ENCODE data around the gene TNS1.

Gene TNS1

GRCh38 chr2:217955881-217956493, 46.8 kb downstream of the TNS1 start:
- no peak for DNase-seq

- DNase-seq = no peak
These were observed 47.6 kb downstream of the TNS1 start for GRCh38 chr2:217954971-217955740.

- no peak for DNase-seq
These were observed 48.3 kb downstream of the TNS1 start for GRCh38 chr2:217954469-217954868.

GRCh38 chr2:217954051-217954450, 48.7 kb downstream of the TNS1 start:
- no peak for DNase-seq

GRCh38 chr2:217953531-217953932, 49.3 kb downstream of the TNS1 start:
- DNase-seq = no peak

GRCh38 chr2:217953011-217953481, 49.7 kb downstream of the TNS1 start:
- no peak for DNase-seq

GRCh38 chr2:217952409-217952808, 50.4 kb downstream of the TNS1 start:
- DNase-seq = no peak

GRCh38 chr2:217951521-217952247, 51.1 kb downstream of the TNS1 start:
- no peak for DNase-seq

- DNase-seq = no peak
These were observed 51.7 kb downstream of the TNS1 start for GRCh38 chr2:217951091-217951490.

- no peak for DNase-seq
These were observed 52.4 kb downstream of the TNS1 start for GRCh38 chr2:217950401-217950871.

GRCh38 chr2:217949447-217949846, 53.3 kb downstream of the TNS1 start:
- no peak for DNase-seq

GRCh38 chr2:217948897-217949296, 53.9 kb downstream of the TNS1 start:
- no peak for DNase-seq

- no peak for DNase-seq
These were observed 54.4 kb downstream of the TNS1 start for GRCh38 chr2:217948351-217948791.

GRCh38 chr2:217947383-217948350, 55.1 kb downstream of the TNS1 start:
- DNase-seq = no peak

GRCh38 chr2:217946051-217946450, 56.7 kb downstream of the TNS1 start:
- no peak for DNase-seq

GRCh38 chr2:217945530-217945929, 57.3 kb downstream of the TNS1 start:
- no peak for DNase-seq

- no peak for DNase-seq
These were observed 57.9 kb downstream of the TNS1 start for GRCh38 chr2:217944923-217945322.

GRCh38 chr2:217944366-217944765, 58.4 kb downstream of the TNS1 start:
- no peak for DNase-seq

GRCh38 chr2:217943446-217944321, 59.1 kb downstream of the TNS1 start:
- no peak for DNase-seq

- DNase-seq = no peak
These were observed 60.0 kb downstream of the TNS1 start for GRCh38 chr2:217942731-217943335.
